GM21390 (cell line): ENCODE data around the gene ADAMTSL1.

Source experiments
- ATAC-seq: cut with Tn5 transposase; IDR thresholded peaks from one replicate; pipeline ENCODE4 v1.9.1; 2021; ENCODE audit not compliant: unreplicated experiment

The ADAMTSL1 gene

DNA sequence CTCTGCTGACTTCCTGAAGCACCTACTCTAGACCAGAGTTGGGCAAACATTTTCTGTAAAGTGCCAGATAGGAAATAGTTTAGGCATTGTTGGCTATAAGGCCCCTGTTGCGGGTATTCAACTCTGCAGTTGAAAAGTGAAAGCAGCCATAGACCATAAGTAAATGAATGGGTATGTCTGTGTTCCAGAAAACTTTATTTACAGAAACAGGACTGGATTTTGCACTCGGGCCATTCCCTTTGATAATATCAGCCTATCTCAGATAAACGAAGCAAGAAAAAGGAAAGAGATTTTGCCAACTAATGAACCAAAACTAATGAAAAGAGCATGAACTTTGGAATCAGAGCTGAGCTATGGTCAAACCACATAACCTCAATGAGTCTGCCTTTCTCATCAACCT, 374.7 kb downstream of the ADAMTSL1 start:
- ATAC-seq: no peak

DNA sequence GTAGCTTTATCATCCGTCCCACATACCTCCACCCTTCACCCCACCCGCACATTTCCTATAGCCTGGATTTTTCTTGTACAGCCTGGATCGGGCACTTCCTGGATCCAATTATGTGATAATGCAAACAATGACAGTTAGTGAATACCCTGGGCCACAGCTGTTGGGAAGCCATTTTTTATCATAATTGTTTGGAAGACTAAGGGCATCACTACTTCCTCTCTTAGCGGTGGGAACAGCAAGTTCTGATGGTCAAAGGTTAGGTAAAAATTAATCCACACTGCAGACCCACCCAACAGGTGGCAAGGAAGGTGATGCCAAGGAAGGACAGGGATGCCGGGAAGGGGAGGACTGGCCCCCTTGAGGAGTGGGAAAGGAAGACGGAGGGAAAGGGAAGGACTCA, 375.3 kb downstream of the ADAMTSL1 start:
- ATAC-seq: no peak

GRCh38 chr9:18849890-18850677, 376.1 kb downstream of the ADAMTSL1 start:
- ATAC-seq: no peak

- no peak for ATAC-seq
These were observed 377.3 kb downstream of the ADAMTSL1 start for GRCh38 chr9:18851069-18851795.

DNA sequence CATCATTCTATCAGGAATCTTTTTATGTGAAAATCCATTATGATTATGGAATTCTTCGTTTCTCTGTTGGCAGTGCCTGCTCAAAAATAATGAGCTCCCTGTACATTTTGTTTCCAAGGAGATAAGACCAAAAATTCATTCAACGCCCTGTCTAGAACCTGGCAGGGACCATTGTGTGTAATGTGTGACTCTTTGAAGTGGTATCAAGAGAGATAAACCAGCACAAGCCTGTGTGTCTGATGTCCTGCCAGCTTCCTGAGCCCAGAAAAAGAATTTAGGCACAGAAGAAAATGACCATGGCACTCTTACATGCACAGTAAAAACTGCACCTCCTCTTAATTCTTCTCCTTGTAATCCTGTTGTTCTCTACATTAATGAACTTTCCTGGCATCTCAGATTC, 381.7 kb downstream of the ADAMTSL1 start:
- ATAC-seq: no peak

- ATAC-seq: no peak
These were observed 383.4 kb downstream of the ADAMTSL1 start for GRCh38 chr9:18857334-18857733.

GRCh38 chr9:18857769-18858168, 383.8 kb downstream of the ADAMTSL1 start:
- ATAC-seq: no peak

DNA sequence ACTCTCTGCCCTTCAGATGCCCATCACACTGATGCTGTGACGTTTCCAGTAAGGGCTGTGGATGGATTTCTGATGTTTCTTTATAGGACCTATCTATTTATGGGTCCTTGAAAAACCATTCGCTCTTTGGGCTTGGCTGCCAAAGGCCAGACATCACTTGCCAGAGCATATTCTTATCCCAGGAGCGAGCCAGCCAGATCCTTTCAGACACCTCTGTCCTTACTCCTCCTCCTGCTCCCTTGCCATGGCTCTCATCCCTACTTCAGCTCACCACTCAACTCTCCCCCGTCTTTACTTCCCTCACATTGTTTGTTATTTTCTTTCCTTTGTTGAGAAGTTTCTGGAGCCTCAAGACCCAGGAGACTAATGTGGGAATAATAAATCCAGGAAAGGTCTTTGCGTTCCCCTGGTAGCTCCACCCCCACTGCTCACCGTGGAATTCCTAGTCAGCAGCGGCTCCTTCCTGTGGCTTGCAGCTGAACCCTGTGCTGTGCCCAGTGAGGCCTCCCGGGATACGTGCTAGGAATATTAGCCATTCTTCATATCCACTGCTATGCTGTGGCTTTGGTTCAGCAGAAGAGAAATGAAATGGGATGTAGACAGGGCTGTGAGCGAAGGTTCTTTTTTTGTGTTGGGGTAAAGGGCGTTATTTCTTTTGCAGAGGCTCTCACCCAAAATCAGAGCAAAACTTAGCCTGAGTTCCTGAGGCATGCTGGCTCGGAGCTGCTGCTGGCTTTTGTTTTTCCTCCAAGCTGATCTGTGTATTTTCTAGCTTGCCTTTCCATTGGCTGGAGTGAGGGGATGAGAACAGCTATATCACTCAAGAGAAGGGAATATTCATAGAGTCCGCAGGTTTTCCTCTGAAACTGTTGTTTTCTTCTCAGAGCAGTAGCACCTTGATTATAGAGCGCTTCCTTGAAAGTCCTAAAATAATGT, 387.9 kb downstream of the ADAMTSL1 start:
- no peak for ATAC-seq

DNA sequence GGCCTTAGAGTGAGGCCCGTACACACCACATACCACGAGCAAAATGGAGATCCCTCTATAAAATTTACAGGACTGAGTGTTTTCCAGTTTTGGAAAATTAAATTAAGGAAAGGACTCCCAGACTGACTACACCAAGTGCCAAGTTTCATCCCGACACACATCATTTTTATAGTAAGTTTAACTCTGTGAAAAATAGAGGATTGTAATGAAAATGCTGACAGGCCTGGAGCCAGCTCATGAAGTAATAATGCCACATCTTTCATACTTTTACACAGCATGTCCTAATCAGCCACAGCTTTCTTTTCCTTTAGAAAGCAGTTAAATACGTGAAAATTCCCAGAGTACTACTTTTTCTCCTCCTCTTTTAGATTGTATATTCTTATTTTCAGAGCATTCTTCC, 389.8 kb downstream of the ADAMTSL1 start:
- no peak for ATAC-seq

DNA sequence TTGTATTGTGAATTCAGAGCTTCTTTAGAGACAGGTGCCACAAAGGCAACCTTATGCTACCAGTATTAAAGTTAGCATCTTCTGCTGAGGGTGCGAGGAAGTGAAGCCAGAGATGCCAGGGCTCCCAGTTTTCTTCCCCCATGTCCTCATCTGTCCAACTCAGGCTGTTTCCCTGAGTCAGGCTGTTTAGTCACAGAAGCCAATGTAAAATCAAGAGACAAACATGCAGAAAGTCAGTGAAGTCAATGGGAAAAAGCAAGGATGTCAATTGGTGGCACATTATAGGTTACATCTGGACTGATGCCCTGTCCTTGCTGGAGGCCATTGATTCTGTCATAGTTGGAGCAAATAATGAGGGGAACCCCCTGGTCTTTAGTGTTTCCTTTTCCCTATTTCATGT, 390.6 kb downstream of the ADAMTSL1 start:
- ATAC-seq: no peak

GRCh38 chr9:18865542-18865941, 391.6 kb downstream of the ADAMTSL1 start:
- ATAC-seq: no peak

- no peak for ATAC-seq
These were observed 392.3 kb downstream of the ADAMTSL1 start for GRCh38 chr9:18866121-18866831.

- ATAC-seq: no peak
These were observed 395.8 kb downstream of the ADAMTSL1 start for GRCh38 chr9:18869725-18870124.

DNA sequence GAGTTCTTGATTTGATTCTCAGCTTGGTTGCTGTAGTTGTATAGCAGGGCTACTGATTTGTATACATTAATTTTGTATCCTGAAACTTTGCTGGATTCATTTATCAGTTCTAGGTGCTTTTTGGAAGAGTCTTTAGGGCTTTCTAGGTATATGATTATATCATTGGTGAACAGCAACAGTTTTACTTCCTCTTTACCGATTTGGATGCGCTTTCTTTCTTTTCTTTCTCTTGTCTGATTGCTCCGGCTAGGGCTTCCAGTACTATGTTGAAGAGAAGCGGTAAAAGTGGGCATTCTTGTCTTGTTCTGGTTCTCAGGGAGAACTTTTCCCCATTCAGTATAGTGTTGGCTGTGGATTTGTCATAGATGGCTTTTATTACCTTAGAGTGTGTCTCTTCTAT, 400.1 kb downstream of the ADAMTSL1 start:
- peak; percentile 44 for ATAC-seq

GRCh38 chr9:18874990-18875389, 401.0 kb downstream of the ADAMTSL1 start:
- peak; percentile 83 for ATAC-seq

- no peak for ATAC-seq
These were observed 404.0 kb downstream of the ADAMTSL1 start for GRCh38 chr9:18877984-18878383.

GRCh38 chr9:18881758-18882157, 407.8 kb downstream of the ADAMTSL1 start:
- no peak for ATAC-seq

- ATAC-seq: no peak
These were observed 413.6 kb downstream of the ADAMTSL1 start for GRCh38 chr9:18887546-18887945.

GRCh38 chr9:18888290-18888689, 414.3 kb downstream of the ADAMTSL1 start:
- no peak for ATAC-seq

GRCh38 chr9:18889550-18889949, 415.6 kb downstream of the ADAMTSL1 start:
- ATAC-seq: no peak

DNA sequence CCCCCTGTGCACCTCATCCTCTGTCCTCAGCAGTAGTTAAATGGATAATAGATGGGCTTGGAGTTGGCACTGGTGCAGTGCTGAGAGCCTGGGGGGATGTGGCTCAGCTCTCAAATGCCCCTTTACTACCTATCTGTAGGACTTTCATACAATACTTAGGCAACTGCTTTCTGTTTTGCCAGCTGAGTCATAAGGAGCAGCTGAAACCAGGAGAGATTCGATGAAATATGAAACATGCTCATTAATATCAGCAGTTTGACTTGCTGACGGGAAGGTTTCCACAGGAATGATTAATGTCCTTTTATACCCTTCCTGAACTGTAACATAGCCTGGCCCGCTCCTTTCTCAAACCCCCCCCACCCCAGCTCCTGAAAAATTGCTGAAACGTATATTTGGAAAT, 416.4 kb downstream of the ADAMTSL1 start:
- peak; percentile 85 for ATAC-seq
